Peyer's patch (tissue), 4 donors: Measurements from ENCODE around the gene FAH.

ENCODE experiments used
- POLR2A ChIP-seq, 2 donors: fragments of 450-650 bp; IDR thresholded peaks; one replicate each; pipeline ENCODE4 v1.5.1; 2017; ENCODE audit warnings: antibody characterized with exemption in 2 of 2, mild to moderate bottlenecking in 2 of 2, moderate library complexity in 2 of 2
- TF ChIP-seq, protein P1 (sequence below), 6 experiments: fragments of 450-650 bp in 4 of 6; fragments of 200-600 bp in 2 of 6; sonication (generic) in 1 of 6; IDR thresholded peaks; one replicate each; pipeline ENCODE4 v1.5.1; 2017 to 2019; ENCODE audit warnings: antibody characterized with exemption in 6 of 6, mild to moderate bottlenecking in 3 of 6, moderate library complexity in 1 of 6

GRCh38 chr15:80216141-80216540, 63.3 kb downstream of the FAH start:
- TF ChIP-seq POLR2A (IDR thresholded peaks at IDR 0.05): no peak
- TF ChIP-seq, protein P1, sequence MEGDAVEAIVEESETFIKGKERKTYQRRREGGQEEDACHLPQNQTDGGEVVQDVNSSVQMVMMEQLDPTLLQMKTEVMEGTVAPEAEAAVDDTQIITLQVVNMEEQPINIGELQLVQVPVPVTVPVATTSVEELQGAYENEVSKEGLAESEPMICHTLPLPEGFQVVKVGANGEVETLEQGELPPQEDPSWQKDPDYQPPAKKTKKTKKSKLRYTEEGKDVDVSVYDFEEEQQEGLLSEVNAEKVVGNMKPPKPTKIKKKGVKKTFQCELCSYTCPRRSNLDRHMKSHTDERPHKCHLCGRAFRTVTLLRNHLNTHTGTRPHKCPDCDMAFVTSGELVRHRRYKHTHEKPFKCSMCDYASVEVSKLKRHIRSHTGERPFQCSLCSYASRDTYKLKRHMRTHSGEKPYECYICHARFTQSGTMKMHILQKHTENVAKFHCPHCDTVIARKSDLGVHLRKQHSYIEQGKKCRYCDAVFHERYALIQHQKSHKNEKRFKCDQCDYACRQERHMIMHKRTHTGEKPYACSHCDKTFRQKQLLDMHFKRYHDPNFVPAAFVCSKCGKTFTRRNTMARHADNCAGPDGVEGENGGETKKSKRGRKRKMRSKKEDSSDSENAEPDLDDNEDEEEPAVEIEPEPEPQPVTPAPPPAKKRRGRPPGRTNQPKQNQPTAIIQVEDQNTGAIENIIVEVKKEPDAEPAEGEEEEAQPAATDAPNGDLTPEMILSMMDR (IDR thresholded peaks at IDR 0.05): no peak
